Measurements from ENCODE around the gene BARHL1.

DNA sequence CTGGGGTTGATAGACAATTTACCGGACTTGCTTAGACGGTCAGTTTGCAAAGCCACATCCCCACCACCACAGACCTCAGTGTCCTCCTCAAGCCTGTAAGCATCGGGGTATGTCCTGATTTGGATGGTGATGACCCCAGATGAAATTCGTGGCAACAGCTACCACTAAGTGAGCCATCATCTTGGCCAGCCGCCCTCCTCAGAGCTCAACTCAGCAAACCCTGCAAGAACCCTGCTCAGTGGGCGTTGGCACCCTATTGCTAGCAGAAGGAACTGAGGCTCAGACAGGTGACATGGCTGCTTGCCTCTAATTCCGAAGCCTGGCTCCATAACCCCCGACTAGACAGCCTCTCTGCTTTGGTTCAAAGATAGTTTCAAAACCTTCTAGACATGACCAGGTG lies 41.4 kb upstream of the BARHL1 start:
- TF ChIP-seq POLR2A (IDR thresholded peaks at IDR 0.05): no peak
- TF ChIP-seq, protein P1, sequence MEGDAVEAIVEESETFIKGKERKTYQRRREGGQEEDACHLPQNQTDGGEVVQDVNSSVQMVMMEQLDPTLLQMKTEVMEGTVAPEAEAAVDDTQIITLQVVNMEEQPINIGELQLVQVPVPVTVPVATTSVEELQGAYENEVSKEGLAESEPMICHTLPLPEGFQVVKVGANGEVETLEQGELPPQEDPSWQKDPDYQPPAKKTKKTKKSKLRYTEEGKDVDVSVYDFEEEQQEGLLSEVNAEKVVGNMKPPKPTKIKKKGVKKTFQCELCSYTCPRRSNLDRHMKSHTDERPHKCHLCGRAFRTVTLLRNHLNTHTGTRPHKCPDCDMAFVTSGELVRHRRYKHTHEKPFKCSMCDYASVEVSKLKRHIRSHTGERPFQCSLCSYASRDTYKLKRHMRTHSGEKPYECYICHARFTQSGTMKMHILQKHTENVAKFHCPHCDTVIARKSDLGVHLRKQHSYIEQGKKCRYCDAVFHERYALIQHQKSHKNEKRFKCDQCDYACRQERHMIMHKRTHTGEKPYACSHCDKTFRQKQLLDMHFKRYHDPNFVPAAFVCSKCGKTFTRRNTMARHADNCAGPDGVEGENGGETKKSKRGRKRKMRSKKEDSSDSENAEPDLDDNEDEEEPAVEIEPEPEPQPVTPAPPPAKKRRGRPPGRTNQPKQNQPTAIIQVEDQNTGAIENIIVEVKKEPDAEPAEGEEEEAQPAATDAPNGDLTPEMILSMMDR (IDR thresholded peaks at IDR 0.05 in 4 of 5, conservative IDR thresholded peaks at IDR 0.05 in 1 of 5): no peak

Measured in gastrocnemius medialis (tissue), 4 donors.